ENCODE results near the gene CATSPER3.
A peak's percentile ranks its signal among the peaks of the same experiment; 100 is the strongest.

CATSPER3 gene

GRCh38 chr5:135012033-135012588 is 44.4 kb downstream of the CATSPER3 start:
- no peak for DNase-seq

GRCh38 chr5:135012951-135013391 is 45.3 kb downstream of the CATSPER3 start:
- no peak for DNase-seq

GRCh38 chr5:135013445-135013844 is 45.7 kb downstream of the CATSPER3 start:
- no peak for DNase-seq

- no peak for DNase-seq
Measured at GRCh38 chr5:135013947-135014570, 46.4 kb downstream of the CATSPER3 start.

- DNase-seq, result no peak
Measured at GRCh38 chr5:135015942-135016341, 48.2 kb downstream of the CATSPER3 start.

GRCh38 chr5:135016861-135017290 is 49.2 kb downstream of the CATSPER3 start:
- DNase-seq, result no peak

- DNase-seq, result no peak
Measured at GRCh38 chr5:135018457-135018856, 50.8 kb downstream of the CATSPER3 start.

GRCh38 chr5:135019314-135019713 is 51.6 kb downstream of the CATSPER3 start:
- no peak for DNase-seq

- no peak for DNase-seq
Measured at GRCh38 chr5:135020111-135020895, 52.6 kb downstream of the CATSPER3 start.

GRCh38 chr5:135024956-135025729 is 57.4 kb downstream of the CATSPER3 start:
- no peak for DNase-seq

- DNase-seq, result no peak
Measured at GRCh38 chr5:135025730-135026644, 58.3 kb downstream of the CATSPER3 start.

- no peak for DNase-seq
Measured at GRCh38 chr5:135026645-135027265, 59.0 kb downstream of the CATSPER3 start.

- DNase-seq, result no peak
Measured at GRCh38 chr5:135027266-135027696, 59.6 kb downstream of the CATSPER3 start.

GRCh38 chr5:135027697-135028615 is 60.2 kb downstream of the CATSPER3 start:
- no peak for DNase-seq

- DNase-seq, result no peak
Measured at GRCh38 chr5:135028791-135029476, 61.2 kb downstream of the CATSPER3 start.

GRCh38 chr5:135029477-135030122 is 61.9 kb downstream of the CATSPER3 start:
- DNase-seq, result peak; percentile 17

GRCh38 chr5:135030123-135030955 is 62.6 kb downstream of the CATSPER3 start:
- no peak for DNase-seq

Measured in hematopoietic multipotent progenitor cell treated with erythropoietin and hydrocortisone succinate and interleukin-3 and kit ligand, for 8 days (in vitro differentiated cells).